Measurements from ENCODE around the gene POLD1.

DNA sequence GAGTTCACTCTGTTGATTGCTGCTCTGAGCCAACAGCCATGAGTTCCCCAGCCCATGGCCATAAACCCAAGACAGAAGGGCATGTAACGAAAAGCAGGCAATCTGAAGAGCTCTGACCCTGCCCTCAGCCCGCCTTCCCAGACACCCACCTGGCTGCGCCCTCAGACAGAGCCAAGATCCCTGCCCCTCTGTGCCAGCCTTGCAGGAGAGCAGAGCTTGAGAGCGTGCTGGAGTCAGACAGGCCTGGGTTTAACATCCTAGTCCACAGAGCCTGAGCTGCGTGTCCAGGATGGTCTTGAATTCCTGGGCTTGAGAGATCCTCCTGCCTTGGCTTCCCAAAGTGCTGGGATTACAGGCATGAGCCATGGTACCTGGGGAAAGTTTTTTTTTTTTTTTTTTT, 73.2 kb downstream of the POLD1 start:
- TF ChIP-seq, protein P1, sequence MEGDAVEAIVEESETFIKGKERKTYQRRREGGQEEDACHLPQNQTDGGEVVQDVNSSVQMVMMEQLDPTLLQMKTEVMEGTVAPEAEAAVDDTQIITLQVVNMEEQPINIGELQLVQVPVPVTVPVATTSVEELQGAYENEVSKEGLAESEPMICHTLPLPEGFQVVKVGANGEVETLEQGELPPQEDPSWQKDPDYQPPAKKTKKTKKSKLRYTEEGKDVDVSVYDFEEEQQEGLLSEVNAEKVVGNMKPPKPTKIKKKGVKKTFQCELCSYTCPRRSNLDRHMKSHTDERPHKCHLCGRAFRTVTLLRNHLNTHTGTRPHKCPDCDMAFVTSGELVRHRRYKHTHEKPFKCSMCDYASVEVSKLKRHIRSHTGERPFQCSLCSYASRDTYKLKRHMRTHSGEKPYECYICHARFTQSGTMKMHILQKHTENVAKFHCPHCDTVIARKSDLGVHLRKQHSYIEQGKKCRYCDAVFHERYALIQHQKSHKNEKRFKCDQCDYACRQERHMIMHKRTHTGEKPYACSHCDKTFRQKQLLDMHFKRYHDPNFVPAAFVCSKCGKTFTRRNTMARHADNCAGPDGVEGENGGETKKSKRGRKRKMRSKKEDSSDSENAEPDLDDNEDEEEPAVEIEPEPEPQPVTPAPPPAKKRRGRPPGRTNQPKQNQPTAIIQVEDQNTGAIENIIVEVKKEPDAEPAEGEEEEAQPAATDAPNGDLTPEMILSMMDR (IDR thresholded peaks at IDR 0.05), result no peak
- no peak for TF ChIP-seq POLR2A (IDR thresholded peaks at IDR 0.05)
